ENCODE measurements around the gene CHST11.
A peak's percentile ranks its signal among the peaks of the same experiment; 100 is the strongest.
"Not testable (repeated sequence)": the region's sequence is repeated elsewhere in the genome, so short reads cannot be mapped to it uniquely, and the experiment has no call there.

The CHST11 gene

GRCh38 chr12:104602406-104602805 is 145.7 kb downstream of the CHST11 start:
- TF ChIP-seq POLR2A (IDR thresholded peaks at IDR 0.05; ENCODE audit: low read length) = no peak
- no peak for TF ChIP-seq GATA1 (IDR thresholded peaks at IDR 0.05; ENCODE audit: low read depth, low read length)
- peak; percentile 47 to 50 for DNase-seq

DNA sequence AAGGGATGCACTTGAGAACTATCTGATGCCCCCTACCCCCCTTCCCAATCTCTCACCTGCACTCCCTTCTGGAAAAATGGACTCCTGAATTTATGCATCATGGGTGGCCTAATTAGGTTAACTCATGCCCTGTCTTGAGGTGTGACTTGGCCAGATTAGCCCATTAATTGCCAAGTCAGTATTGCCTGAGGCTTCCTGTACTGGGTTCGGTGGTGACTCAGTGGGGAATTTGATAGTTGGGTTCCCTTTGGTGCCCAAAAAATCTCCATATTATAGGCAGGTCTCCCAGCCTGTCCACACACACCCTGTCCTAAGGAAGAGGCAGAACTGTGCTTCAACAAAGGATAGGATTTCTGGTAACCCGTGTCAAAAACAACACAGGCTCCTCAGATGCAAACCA is 146.1 kb downstream of the CHST11 start:
- TF ChIP-seq POLR2A (IDR thresholded peaks at IDR 0.05; ENCODE audit: low read length) (no peak), GATA1 (IDR thresholded peaks at IDR 0.05; ENCODE audit: low read depth, low read length) (no peak)
- peak; percentile 30 to 42 for DNase-seq

GRCh38 chr12:104603545-104603973 is 146.8 kb downstream of the CHST11 start:
- no peak for TF ChIP-seq GATA1 (IDR thresholded peaks at IDR 0.05; ENCODE audit: low read depth, low read length)
- TF ChIP-seq POLR2A (IDR thresholded peaks at IDR 0.05; ENCODE audit: low read length) = no peak
- DNase-seq = peak; percentile 32 to 55

- no peak for TF ChIP-seq POLR2A (IDR thresholded peaks at IDR 0.05; ENCODE audit: low read length)
- no peak for TF ChIP-seq GATA1 (IDR thresholded peaks at IDR 0.05; ENCODE audit: low read depth, low read length)
- DNase-seq = peak; percentile 70 to 85
Measured at GRCh38 chr12:104604070-104604994, 147.6 kb downstream of the CHST11 start.

DNA sequence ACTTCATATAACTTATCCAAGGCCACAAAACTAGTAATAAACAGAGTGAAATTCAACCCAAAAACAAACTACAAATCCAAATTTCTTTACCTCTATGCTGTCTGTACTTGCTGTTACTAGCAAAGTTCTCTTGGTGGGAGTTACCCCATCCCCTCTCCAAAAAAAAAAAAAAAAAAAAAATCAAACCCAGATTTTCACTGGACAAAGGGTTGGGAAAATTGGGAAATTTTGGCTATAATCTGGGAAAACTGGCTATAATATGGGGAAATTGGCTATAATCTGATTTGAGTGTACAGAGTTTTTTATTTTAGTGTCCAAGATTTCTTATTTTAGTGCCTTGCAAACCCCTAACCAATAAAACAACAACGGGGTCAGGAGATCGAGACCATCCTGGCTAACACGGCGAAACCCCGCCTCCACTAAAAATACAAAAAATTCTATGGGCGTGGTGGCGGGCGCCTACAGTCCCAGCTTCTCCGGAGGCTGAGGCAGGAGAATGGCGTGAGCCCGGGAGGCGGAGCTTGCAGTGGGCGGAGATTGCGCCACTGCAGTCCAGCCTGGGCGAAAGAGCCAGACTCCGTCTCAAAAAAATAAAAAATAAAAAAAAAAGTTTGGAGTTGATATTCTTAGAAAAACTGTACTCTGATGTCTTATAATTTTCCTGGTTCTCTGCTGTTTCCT is 148.4 kb downstream of the CHST11 start:
- DNase-seq = no peak
- TF ChIP-seq GATA1 (IDR thresholded peaks at IDR 0.05; ENCODE audit: low read depth, low read length) (no peak), POLR2A (IDR thresholded peaks at IDR 0.05; ENCODE audit: low read length) (no peak)

- TF ChIP-seq POLR2A (IDR thresholded peaks at IDR 0.05; ENCODE audit: low read length) (no peak), GATA1 (IDR thresholded peaks at IDR 0.05; ENCODE audit: low read depth, low read length) (no peak)
- DNase-seq = peak; percentile 22 to 25
Measured at GRCh38 chr12:104605685-104606084, 148.9 kb downstream of the CHST11 start.

- no peak for DNase-seq
- TF ChIP-seq GATA1 (IDR thresholded peaks at IDR 0.05; ENCODE audit: low read depth, low read length) = no peak
- no peak for TF ChIP-seq POLR2A (IDR thresholded peaks at IDR 0.05; ENCODE audit: low read length)
Measured at GRCh38 chr12:104608998-104609397, 152.2 kb downstream of the CHST11 start.

- TF ChIP-seq POLR2A (IDR thresholded peaks at IDR 0.05; ENCODE audit: low read length) (no peak), GATA1 (IDR thresholded peaks at IDR 0.05; ENCODE audit: low read depth, low read length) (no peak)
- DNase-seq = no peak
Measured at GRCh38 chr12:104609445-104609844, 152.7 kb downstream of the CHST11 start.

DNA sequence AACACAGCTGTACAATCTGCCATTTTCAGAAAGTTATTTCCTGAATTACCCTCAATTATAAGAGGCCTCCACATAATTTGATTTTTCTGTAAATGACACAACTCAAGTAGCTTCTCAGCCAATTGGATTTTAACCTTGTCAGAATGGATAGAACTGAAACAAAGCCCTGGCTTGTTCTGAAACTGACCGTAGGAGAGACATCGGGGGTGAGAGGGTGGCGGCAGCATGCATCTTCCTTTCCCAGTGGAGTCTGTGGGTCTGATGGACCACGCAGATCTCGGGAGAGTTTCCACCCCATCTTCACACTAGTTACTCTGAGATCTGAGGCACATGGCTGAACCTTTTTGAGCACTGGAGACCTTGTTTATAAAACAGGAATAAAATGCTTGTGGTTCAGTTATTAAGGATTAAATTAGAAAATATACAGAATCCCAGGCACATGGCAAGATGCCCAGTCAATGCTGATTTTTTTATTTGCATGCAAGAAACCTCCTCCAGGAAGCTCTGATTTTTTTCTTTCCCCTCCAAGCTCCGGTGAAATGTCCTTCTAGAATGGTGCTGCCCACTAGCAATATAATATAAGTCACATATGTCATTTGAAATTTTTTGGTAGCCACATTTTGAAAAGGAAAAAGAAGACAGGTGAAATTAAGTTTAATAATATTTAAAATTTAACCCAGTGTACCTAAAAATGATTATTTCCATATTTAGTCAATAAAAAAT is 153.9 kb downstream of the CHST11 start:
- TF ChIP-seq GATA1 (IDR thresholded peaks at IDR 0.05; ENCODE audit: low read depth, low read length) = no peak
- TF ChIP-seq POLR2A (IDR thresholded peaks at IDR 0.05; ENCODE audit: low read length) = no peak
- DNase-seq = no peak

- TF ChIP-seq POLR2A (IDR thresholded peaks at IDR 0.05; ENCODE audit: low read length) (no peak), GATA1 (IDR thresholded peaks at IDR 0.05; ENCODE audit: low read depth, low read length) (no peak)
- no peak for DNase-seq
Measured at GRCh38 chr12:104611671-104612070, 154.9 kb downstream of the CHST11 start.

GRCh38 chr12:104613372-104613771 is 156.6 kb downstream of the CHST11 start:
- not testable (repeated sequence) for DNase-seq

- TF ChIP-seq GATA1 (IDR thresholded peaks at IDR 0.05; ENCODE audit: low read depth, low read length) = no peak
- TF ChIP-seq POLR2A (IDR thresholded peaks at IDR 0.05; ENCODE audit: low read length) = no peak
- DNase-seq = no peak
Measured at GRCh38 chr12:104615048-104615561, 158.4 kb downstream of the CHST11 start.

DNA sequence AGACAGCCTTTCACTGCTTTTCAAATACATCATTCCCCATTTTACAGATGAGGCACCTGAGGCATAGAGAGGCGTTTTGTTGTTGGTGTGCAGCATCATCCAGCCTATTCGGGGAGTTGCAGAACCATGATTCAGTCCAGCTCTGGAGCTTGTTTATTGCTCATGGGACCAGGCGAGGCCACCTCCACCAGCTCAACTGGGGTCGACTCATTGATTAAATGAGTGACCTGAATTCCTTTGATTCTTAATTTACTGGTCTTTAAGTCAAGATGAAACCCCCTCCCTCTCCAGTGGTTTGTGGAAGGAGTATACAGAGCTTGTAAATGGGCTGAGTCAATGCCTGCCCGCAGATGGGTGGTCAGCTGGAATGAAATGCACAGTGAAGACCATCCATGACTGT is 161.9 kb downstream of the CHST11 start:
- no peak for DNase-seq
- TF ChIP-seq POLR2A (IDR thresholded peaks at IDR 0.05; ENCODE audit: low read length) = no peak
- no peak for TF ChIP-seq GATA1 (IDR thresholded peaks at IDR 0.05; ENCODE audit: low read depth, low read length)

DNA sequence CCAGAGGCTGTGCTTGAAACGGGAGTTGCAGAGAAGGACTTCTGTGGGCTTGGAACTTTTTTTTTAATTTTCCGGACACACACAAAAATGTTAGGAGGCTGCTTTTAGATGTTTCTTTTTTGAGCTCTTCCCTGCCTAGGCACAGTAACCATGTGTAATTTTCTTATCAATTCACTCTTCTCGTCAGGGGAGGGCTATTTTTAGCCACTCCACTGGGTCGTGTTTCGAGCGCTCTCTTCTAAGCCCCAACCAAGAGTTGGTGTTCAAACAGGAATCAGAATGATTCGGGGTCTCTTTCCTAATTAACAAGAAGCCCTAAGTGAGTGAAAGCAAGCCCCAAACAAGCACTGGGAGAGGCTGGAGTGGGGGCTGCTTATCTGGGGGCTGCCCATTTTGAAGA is 162.6 kb downstream of the CHST11 start:
- TF ChIP-seq GATA1 (IDR thresholded peaks at IDR 0.05; ENCODE audit: low read depth, low read length) (no peak), POLR2A (IDR thresholded peaks at IDR 0.05; ENCODE audit: low read length) (no peak)
- DNase-seq = no peak
